A673 (cell line): ENCODE data around the gene PLCXD3. TPM values are rescaled to one million over a fixed set of nuclear protein-coding genes. Genes with fewer than 3 reads are reported as not detected.

Source experiments
- BruUV-seq: library from RNA; stranded (reverse); fragments of 400-500 nt; replicated peaks from 2 replicates; lab custom pipeline; 2021; lab: Mats Ljungman, UMichigan
- CTCF ChIA-PET: fragments of 300-600 bp; sonication (Branson Sonifier 250); formaldehyde crosslinking; loops from one replicate; lab custom pipeline; 2022; ENCODE audit warnings: antibody characterized with exemption; lab: Charles Lee
- POLR2A ChIA-PET: fragments of 300-600 bp; sonication (Branson Sonifier 250); formaldehyde crosslinking; loops from one replicate; lab custom pipeline; 2022; ENCODE audit warnings: antibody characterized with exemption; ENCODE audit not compliant: low non-redundant PET; lab: Charles Lee
- DNase-seq: peaks from one replicate; pipeline ENCODE4 v3.0.0-alpha.2; 2015; ENCODE audit warnings: low spot score
- H3K27ac ChIP-seq: fragments of 200-600 bp; sonication (generic); 2 replicates; pipeline ENCODE4 v1.5.1; 2016; ENCODE audit warnings: mixed run types, low read depth, mild to moderate bottlenecking, mixed read lengths, antibody characterized with exemption, low read length; ENCODE audit not compliant: poor library complexity, severe bottlenecking
- H3K27me3 ChIP-seq: fragments of 200-600 bp; sonication (generic); replicated peaks from 2 replicates; pipeline ENCODE4 v1.6.1; 2017; ENCODE audit warnings: mixed run types, low read depth, mild to moderate bottlenecking, mixed read lengths, antibody characterized with exemption, low read length; ENCODE audit not compliant: insufficient read depth, poor library complexity
- H3K36me3 ChIP-seq: fragments of 200-600 bp; sonication (generic); 2 replicates; pipeline ENCODE4 v1.6.1; 2016; ENCODE audit warnings: mixed run types, mild to moderate bottlenecking, mixed read lengths, antibody characterized with exemption, low read length; ENCODE audit not compliant: insufficient read depth, poor library complexity, severe bottlenecking
- H3K4me1 ChIP-seq: fragments of 200-600 bp; sonication (generic); 2 replicates; pipeline ENCODE4 v1.6.1; 2017; ENCODE audit warnings: mixed run types, mild to moderate bottlenecking, mixed read lengths, antibody characterized with exemption, low read length; ENCODE audit not compliant: insufficient read depth, poor library complexity, severe bottlenecking
- H3K4me3 ChIP-seq: fragments of 200-600 bp; sonication (generic); 2 replicates; pipeline ENCODE4 v1.5.1; 2016; ENCODE audit warnings: low read depth, mixed run types, mild to moderate bottlenecking, mixed read lengths, low read length; ENCODE audit not compliant: poor library complexity, severe bottlenecking
- H3K9me3 ChIP-seq: fragments of 200-600 bp; sonication (generic); 2 replicates; pipeline ENCODE4 v1.6.1; 2016; ENCODE audit warnings: mixed run types, low read depth, mild to moderate bottlenecking, mixed read lengths, antibody characterized with exemption, low read length; ENCODE audit not compliant: poor library complexity, severe bottlenecking
- EZH2 ChIP-seq: fragments of 200-600 bp; sonication (generic); IDR thresholded peaks from 2 replicates; pipeline ENCODE4 v1.6.1; 2017; ENCODE audit warnings: borderline replicate concordance, low read depth, mild to moderate bottlenecking, mixed read lengths, antibody characterized with exemption, low read length; ENCODE audit not compliant: poor library complexity, severe bottlenecking
- intact Hi-C: fragments of 100-400 bp; cut with micrococcal nuclease; formaldehyde crosslinking; loops from one replicate; pipeline ENCODE4 v1.10.0; 2022; ENCODE audit not compliant: unreplicated experiment
- total RNA-seq: library from RNA; stranded (reverse); gene quantifications from 2 replicates; pipeline ENCODE4 v1.2.3, GENCODE V29; 2021
- TF ChIP-seq, protein P1 (sequence below): fragments of 300-800, 200-600 bp; sonication (generic); conservative IDR thresholded peaks from 2 replicates; pipeline ENCODE4 v1.5.1; 2017; ENCODE audit warnings: low read depth, mild to moderate bottlenecking, antibody characterized with exemption, low read length, moderate library complexity, mixed read lengths

The PLCXD3 gene
- total RNA-seq, 1 experiment from 2014 or later = 1.3 TPM

- no peaks in the 10 kb centered on the region for H3K4me1 ChIP-seq
- H3K9me3 ChIP-seq = peaks cover 6% of the 10 kb centered on the region
- no peak overlapping the region for H3K4me3 ChIP-seq
- no peak overlapping the region for H3K27ac ChIP-seq
- intact Hi-C loops = no loop called here
- H3K27me3 ChIP-seq = no peaks in the 10 kb centered on the region
- H3K36me3 ChIP-seq = no peaks in the 10 kb centered on the region
- no TSS peak for BruUV-seq
- TF ChIP-seq, protein P1, sequence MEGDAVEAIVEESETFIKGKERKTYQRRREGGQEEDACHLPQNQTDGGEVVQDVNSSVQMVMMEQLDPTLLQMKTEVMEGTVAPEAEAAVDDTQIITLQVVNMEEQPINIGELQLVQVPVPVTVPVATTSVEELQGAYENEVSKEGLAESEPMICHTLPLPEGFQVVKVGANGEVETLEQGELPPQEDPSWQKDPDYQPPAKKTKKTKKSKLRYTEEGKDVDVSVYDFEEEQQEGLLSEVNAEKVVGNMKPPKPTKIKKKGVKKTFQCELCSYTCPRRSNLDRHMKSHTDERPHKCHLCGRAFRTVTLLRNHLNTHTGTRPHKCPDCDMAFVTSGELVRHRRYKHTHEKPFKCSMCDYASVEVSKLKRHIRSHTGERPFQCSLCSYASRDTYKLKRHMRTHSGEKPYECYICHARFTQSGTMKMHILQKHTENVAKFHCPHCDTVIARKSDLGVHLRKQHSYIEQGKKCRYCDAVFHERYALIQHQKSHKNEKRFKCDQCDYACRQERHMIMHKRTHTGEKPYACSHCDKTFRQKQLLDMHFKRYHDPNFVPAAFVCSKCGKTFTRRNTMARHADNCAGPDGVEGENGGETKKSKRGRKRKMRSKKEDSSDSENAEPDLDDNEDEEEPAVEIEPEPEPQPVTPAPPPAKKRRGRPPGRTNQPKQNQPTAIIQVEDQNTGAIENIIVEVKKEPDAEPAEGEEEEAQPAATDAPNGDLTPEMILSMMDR = no peak
- no peak for TF ChIP-seq EZH2
- ChIA-PET CTCF (no interaction called here), POLR2A (no interaction called here)
- no peak for DNase-seq
Measured at GRCh38 chr5:41403846-41404245, 106.6 kb downstream of the PLCXD3 start.

- no TSS peak for BruUV-seq
- ChIA-PET CTCF (no interaction called here), POLR2A (no interaction called here)
- no peak overlapping the region for H3K4me3 ChIP-seq
- intact Hi-C loops = no loop called here
- peaks cover 6% of the 10 kb centered on the region for H3K9me3 ChIP-seq
- no peak for DNase-seq
- no peak overlapping the region for H3K27ac ChIP-seq
- H3K27me3 ChIP-seq = no peaks in the 10 kb centered on the region
- H3K4me1 ChIP-seq = no peaks in the 10 kb centered on the region
- no peaks in the 10 kb centered on the region for H3K36me3 ChIP-seq
- TF ChIP-seq, protein P1 = no peak
- no peak for TF ChIP-seq EZH2
Measured at GRCh38 chr5:41402845-41403244, 107.6 kb downstream of the PLCXD3 start.

- POLR2A ChIA-PET = no interaction called here
- CTCF ChIA-PET = no interaction called here
- H3K27me3 ChIP-seq = no peaks in the 10 kb centered on the region
- H3K27ac ChIP-seq = no peak overlapping the region
- BruUV-seq = no TSS peak
- H3K9me3 ChIP-seq = peaks cover 6% of the 10 kb centered on the region
- no peak for DNase-seq
- intact Hi-C loops = no loop called here
- no peak overlapping the region for H3K4me3 ChIP-seq
- no peak for TF ChIP-seq EZH2
- TF ChIP-seq, protein P1 = no peak
- no peaks in the 10 kb centered on the region for H3K36me3 ChIP-seq
- no peaks in the 10 kb centered on the region for H3K4me1 ChIP-seq
Measured at GRCh38 chr5:41399839-41400238, 110.6 kb downstream of the PLCXD3 start.
